ENCODE results near the gene CEACAM16. TPM values are rescaled to one million over a fixed set of nuclear protein-coding genes. Genes with fewer than 3 reads are reported as not detected.

Gene CEACAM16, protein sequence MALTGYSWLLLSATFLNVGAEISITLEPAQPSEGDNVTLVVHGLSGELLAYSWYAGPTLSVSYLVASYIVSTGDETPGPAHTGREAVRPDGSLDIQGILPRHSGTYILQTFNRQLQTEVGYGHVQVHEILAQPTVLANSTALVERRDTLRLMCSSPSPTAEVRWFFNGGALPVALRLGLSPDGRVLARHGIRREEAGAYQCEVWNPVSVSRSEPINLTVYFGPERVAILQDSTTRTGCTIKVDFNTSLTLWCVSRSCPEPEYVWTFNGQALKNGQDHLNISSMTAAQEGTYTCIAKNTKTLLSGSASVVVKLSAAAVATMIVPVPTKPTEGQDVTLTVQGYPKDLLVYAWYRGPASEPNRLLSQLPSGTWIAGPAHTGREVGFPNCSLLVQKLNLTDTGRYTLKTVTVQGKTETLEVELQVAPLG
- total RNA-seq = not detected

DNA sequence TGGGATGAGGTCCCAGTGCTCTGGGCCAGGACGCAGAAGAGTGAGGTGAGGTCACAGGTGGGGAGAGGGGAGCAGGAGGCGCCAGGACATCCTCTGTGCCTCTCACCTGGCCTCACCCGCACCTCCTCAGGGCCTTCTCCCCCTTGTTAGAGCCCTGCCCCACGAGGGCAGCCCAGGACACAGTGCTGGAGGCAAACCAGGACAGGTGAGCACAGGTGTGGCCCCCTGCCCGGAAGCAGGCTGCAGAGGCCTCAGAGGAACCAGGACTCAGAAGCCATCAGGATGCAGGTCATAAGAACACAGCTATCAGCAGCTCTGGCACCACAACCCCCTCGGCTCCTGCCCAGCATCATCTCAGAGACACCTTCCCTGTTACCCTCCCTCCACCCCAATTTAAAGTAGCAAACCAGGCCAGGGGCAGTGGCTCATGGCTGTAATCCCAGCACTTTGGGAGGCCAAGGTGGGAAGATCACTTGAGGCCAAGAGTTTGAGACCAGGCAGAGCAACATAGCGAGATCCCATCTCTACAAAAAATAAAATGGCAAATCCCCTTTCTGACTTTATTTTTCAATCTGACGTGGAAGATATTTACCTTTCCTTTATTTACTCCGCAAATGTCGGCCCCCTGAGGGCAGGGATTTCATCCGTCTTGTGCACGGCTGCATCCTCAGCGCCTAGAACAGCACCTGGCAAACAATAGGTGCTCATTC, at the start of gene CEACAM16:
CEACAM16 (plus strand) TSS at position 660 of the 710 bp plus-strand sequence. CDS start 2,306 bp downstream, outside the sequence.
- TF ChIP-seq, protein P1, sequence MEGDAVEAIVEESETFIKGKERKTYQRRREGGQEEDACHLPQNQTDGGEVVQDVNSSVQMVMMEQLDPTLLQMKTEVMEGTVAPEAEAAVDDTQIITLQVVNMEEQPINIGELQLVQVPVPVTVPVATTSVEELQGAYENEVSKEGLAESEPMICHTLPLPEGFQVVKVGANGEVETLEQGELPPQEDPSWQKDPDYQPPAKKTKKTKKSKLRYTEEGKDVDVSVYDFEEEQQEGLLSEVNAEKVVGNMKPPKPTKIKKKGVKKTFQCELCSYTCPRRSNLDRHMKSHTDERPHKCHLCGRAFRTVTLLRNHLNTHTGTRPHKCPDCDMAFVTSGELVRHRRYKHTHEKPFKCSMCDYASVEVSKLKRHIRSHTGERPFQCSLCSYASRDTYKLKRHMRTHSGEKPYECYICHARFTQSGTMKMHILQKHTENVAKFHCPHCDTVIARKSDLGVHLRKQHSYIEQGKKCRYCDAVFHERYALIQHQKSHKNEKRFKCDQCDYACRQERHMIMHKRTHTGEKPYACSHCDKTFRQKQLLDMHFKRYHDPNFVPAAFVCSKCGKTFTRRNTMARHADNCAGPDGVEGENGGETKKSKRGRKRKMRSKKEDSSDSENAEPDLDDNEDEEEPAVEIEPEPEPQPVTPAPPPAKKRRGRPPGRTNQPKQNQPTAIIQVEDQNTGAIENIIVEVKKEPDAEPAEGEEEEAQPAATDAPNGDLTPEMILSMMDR (IDR thresholded peaks at IDR 0.05) = no peak
- DNase-seq (ENCODE audit: low spot score in 2 of 2) = no peak
- WGBS, 2 donors = 73 to 75% methylated on average over 13 of the region's 13 CpGs
- intact Hi-C loops (cut with DNase I; ENCODE audit: low total_unique reads) = no loop called here
- H3K4me3 ChIP-seq (ENCODE audit: low read depth, poor library complexity, severe bottlenecking) = no peak within 1 kb of the TSS

DNA sequence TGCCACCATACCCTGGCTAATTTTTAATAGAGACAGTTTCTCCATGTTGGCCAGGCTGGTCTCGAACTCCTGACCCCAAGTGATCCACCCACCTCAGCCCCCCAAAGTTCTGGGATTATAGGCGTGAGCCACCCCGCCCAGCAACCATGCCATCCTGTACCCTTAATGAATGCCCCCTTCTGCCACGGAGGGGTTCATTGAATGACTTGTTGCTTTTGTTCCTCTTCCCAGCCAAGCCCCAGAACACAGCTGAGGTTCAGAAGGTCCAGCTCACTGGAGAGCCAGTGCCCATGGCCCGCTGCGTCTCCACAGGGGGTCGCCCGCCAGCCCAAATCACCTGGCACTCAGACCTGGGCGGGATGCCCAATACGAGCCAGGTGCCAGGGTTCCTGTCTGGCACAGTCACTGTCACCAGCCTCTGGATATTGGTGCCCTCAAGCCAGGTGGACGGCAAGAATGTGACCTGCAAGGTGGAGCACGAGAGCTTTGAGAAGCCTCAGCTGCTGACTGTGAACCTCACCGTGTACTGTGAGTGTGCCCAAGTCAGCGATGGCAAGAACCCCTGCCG, 49.3 kb upstream of the CEACAM16 start:
- WGBS, 2 donors = 88 to 94% methylated on average over 12 to 14 of the region's 15 CpGs
- DNase-seq (ENCODE audit: low spot score in 2 of 2) = no peak
- intact Hi-C loops (cut with DNase I; ENCODE audit: low total_unique reads) = no loop called here
- no peak for TF ChIP-seq POLR2A (IDR thresholded peaks at IDR 0.05)
- TF ChIP-seq, protein P1 (IDR thresholded peaks at IDR 0.05) = no peak
- no peak overlapping the region for H3K4me3 ChIP-seq (ENCODE audit: low read depth, poor library complexity, severe bottlenecking)

DNA sequence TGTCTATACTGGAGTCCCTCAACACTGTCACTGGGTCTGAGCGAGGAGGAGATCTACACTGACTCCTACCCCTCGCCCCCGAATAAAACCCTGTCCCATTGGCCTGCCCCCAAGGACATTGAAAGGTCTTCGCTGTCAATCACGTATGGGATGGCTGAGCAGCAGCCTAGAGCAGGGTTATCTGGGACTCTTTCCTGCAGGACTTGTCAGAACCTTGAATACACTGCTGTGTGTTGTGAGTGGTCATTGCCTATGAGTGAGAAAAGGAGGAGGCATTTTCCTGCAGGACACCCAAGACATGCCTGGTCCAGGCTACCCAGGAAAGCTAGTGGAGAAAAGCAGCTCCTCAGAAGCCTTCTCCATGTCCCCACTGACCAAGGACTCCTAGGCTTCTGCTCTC, 45.6 kb upstream of the CEACAM16 start:
- intact Hi-C loops (cut with DNase I; ENCODE audit: low total_unique reads) = no loop called here
- TF ChIP-seq, protein P1 (IDR thresholded peaks at IDR 0.05) = no peak
- no peak for TF ChIP-seq POLR2A (IDR thresholded peaks at IDR 0.05)
- H3K4me3 ChIP-seq (ENCODE audit: low read depth, poor library complexity, severe bottlenecking) = no peak overlapping the region
- WGBS, 2 donors = 90 to 94% methylated on average over 5 of the region's 5 CpGs
- DNase-seq (ENCODE audit: low spot score in 2 of 2) = no peak

DNA sequence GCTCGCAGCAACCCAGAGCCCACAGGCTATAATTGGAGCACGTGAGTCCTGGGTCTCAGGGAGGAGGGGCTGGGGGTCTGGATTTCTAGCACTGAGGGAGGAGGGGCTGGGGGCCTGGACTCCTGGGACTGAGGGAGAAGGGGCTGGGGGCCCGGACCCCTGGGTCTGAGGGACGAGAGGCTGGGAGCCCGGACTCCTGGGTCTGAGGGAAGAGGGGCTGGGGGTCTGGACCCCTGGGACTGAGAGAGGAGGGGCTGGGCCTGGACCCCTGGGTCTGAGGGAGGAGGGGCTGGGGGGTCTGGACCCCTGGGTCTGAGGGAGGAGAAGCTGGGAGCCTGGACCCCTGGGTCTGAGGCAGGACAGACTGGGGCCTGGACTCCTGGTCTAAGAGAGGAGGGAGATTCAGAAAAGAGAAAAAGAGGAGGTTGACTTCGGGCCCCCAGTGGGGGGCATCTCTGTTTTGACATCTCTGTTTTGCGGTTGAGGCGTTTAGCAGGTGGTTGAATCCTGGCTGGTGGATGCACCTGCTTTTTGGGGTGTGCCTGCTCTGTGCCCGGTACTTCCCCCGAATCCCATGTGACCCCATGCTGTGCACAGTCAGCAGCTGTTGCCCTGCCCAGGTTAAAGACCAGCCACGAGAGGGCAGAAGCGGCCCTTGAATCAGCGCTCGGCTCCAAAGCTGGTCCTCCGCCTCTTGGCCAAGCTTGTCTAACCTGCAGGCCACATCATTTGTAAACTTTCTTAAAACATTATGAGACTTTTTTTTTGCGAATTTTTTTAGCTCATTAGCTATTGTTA, 44.8 kb upstream of the CEACAM16 start:
- intact Hi-C loops (cut with DNase I; ENCODE audit: low total_unique reads) = no loop called here
- 50 to 52% methylated on average over 16 of the region's 16 CpGs for WGBS, 2 donors
- no peak for TF ChIP-seq POLR2A (IDR thresholded peaks at IDR 0.05)
- TF ChIP-seq, protein P1 (IDR thresholded peaks at IDR 0.05) = no peak
- DNase-seq (ENCODE audit: low spot score in 2 of 2) = peak; percentile 69 to 91
- H3K4me3 ChIP-seq (ENCODE audit: low read depth, poor library complexity, severe bottlenecking) = no peak overlapping the region

DNA sequence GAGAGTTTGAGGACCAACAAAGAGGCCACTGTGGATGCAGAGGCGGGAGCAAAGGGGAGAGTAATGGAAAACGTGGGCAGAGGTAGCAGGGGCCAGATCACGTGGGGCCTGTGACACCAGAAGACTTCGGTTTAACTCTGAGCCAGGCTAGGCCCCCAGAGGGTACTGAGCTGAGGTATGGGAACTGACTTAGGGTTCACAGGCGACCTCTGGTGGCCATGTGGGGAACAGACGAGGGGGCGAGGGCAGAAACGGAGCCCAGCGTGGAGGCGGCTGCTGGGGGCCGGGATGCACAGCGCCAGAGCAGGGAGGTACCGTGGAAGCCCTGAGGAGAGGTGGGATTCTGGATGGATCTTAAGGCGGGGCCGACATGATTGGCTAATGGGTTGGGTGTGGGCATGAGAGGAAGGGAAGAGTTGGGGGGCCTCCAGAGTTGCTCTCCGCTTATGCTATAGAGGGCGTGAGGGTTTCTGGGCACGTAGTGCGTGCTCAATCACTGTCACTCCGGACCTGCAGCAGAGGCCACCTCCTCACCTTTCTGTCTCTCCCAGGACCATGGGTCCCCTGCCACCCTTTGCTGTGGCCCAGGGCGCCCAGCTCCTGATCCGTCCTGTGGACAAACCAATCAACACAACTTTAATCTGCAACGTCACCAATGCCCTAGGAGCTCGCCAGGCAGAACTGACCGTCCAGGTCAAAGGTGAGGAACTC, 41.6 kb upstream of the CEACAM16 start:
- intact Hi-C loops (cut with DNase I; ENCODE audit: low total_unique reads) = no loop called here
- peak in 1 of 2 donors; percentile 89 for DNase-seq (ENCODE audit: low spot score in 2 of 2)
- H3K4me3 ChIP-seq (ENCODE audit: low read depth, poor library complexity, severe bottlenecking) = no peak overlapping the region
- 42 to 45% methylated on average over 25 of the region's 25 CpGs for WGBS, 2 donors
- TF ChIP-seq, protein P1 (IDR thresholded peaks at IDR 0.05) = peak in 1 of 3 donors; percentile 85
- TF ChIP-seq POLR2A (IDR thresholded peaks at IDR 0.05) = no peak
